NCI-H2227 (cell line): ENCODE measurements around the gene XAF1.
"Not testable (repeated sequence)": the region's sequence is repeated elsewhere in the genome, so short reads cannot be mapped to it uniquely, and the experiment has no call there.

Source experiments
- DNase-seq: peaks from one replicate; lab custom pipeline; 2025; ENCODE audit not compliant: unreplicated experiment; lab: John Stamatoyannopoulos, UW

Gene XAF1

DNA sequence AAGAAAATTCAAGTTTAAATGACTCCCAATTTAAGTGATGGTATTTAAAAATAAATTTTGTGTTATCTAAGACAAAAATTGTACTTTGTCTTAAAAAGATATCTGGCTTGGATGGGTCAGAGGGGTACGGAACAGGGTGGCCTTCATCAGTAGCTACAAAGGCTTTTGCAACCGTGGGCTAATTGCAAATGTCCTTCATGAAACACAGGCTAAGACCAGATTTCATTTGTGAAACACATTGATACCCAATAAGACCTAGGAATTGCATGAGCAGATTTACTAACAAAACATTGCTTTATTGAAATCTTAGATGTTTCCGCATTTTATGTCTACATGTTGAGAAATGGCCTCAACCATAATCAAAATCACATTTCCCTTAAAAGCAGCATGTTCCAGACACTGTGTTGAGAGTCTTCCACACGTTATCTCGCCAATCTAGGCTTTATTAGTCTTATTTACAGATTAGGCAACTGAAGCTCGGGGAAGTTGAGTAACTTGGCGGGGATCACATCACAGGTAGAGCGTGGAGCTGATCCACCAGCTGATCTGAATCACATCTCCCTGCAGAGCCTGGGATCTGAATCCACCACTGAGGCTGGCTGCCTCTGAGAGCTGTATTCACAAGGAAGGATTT is 42.0 kb downstream of the XAF1 start:
- DNase-seq, result no peak

DNA sequence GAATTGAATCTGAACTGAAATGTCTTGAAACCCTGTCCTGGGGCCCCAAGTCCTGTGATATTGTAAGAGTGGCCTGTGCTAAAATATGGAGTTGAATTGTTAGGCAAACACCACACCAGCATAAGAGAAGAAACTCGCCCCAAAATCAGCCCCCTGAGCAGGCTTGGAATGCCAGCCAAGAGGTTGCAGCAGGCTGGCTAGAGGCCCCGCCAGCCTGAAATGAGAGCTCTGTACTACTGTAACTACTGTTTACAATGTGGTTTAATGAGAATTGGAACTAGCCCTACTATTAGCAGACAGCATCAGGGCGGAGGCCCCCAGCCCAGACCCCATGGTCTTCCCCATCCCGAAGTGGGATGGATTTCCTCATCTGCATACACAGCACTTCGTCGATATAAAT is 43.9 kb downstream of the XAF1 start:
- DNase-seq, result no peak

DNA sequence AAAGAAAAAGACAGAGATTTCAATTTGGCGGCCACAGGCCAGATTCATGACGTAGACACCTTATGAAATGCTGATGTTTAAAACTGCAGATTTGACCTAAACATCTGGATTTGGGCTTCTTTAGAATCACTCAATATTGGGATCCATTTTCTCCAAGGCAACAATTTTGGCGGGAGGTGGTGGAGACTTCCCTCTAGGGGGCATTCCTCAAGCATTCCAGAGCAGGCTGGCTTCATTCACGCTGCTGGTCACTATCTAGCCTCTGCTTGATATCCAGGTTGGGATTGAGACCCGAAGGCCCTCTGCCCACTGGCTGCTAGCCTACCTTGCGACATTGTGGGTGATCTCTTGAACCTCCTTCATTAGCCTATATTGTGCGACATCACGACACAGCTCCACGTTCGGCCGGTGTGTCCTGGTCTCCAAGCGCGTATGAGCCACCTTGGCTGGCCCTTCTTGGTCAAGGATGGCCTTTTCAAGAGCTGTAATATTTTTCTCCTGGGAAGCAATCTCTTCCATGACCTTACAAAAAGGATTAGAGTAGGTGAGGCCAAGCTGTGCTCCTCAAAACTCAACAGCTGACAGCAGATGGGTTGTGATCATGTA is 44.7 kb downstream of the XAF1 start:
- DNase-seq, result no peak

DNA sequence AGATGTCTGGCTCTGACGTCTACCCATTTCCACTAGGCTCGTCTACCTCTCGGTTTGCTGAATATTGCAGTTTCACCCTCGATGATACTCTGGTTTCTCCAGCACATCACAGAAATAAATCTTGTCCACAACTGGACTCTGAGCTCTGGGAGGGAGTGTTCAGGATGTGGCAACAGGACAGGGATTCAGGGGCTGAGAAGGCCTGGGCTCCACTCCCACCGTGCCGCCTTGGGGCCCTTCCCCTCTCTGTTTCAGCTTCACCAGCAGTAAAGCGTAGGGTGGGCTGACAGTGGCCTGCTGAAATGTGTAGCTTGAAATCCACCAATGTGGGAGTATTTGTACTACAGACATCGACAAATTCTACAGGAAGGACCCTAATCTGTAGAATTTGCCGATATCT is 55.7 kb downstream of the XAF1 start:
- DNase-seq, result no peak

DNA sequence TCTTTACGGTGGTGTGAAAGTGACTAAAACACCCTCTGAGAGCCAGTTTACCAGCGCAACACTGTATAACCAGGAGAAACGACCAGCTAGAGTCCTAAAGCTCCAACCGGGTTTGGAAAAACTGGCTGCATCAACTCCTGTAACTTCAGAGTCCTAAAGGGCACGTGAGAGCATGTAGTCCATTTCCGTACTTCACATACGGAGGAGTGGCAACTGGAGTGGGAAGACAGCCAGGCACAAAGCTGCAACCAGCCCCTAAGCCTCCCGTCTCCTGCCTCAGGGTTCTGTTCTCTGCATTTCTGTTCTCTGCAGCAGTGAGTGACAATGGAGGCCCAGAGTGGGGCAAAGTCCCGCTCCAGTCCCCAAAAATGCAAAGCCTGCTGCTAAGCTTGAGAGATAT is 56.4 kb downstream of the XAF1 start:
- DNase-seq, result no peak

DNA sequence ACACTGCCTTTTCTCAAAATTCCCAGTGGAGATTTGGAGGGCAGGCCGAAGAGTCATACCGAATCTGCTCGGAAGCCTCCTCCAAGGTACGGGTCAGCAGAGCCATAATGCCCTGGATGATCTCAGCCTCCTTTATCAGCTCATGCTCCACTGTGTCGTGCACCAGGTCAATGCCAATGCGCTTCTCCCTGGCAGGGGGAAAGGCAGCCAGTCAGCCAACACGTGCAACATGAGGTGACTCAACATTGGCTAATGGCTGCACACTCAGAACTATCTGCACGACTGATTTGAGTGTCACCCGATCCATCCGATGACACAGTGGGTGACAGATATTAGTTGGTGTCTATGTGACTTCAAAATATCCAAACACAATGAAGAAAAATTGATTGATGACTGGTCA is 59.9 kb downstream of the XAF1 start:
- DNase-seq, result no peak

DNA sequence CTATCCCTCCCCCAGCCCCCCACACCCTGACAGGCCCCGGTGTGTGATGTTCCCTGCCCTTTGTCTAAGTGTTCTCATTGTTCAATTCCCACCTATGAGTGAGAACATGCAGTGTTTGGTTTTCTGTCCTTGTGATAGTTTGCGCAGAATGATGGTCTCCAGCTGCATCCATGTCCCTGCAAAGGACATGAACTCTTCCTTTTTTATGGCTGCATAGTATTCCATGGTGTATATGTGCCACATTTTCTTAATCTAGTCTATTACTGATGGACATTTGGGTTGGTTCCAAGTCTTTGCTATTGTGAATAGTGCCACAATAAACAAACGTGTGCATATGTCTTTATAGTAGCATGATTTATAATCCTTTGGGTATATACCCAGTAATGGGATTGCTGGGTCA is 60.5 kb downstream of the XAF1 start:
- not testable (repeated sequence) for DNase-seq

DNA sequence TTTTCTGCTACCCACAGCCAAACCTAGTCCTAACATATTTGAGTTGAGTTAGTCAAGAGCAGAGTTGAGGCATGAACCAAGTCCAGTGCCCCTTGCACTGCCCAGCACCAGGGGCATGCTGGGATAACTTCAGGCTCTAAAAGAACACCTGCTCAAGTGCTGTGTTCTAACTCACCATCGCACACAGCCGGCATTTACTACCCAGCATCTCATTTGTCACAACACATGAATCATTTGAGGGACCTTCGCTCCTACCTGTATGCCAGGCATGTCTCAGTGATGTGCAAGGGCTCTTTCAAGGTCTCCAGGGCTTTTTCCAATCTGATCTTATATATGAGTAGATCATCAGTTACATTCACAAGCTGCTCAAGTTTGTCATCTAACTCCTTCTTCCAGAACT is 63.1 kb downstream of the XAF1 start:
- DNase-seq, result no peak

DNA sequence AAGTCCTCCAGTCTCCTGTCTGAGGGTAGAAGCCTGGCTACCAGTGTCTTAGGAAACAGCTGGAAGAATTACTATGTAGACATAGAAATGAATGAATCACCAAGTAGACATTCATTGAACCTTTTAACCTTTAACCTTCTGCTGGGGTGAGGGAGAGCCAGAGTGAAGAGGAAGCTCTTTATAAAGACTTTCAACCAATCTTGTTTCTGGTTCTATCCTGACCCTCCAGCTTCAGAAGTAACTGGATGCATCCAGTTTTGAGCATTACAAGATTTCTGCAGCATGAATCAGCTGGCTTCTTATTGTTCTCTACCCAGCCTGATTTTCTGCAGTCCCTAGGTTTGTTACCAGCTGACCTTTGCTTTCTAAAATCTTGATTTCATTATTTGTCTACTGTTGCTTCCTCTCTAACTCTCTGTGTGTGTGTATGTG is 67.2 kb downstream of the XAF1 start:
- DNase-seq, result no peak
